ENCODE data around the gene FKBP5. TPM values are rescaled to one million over a fixed set of nuclear protein-coding genes. Genes with fewer than 3 reads are reported as not detected.

The FKBP5 gene
- total RNA-seq, 1 donor from 2014 or later, result 246 TPM

- Histone ChIP-seq H3K4me3 (no peak overlapping the region), H3K4me1 (no peaks in the 10 kb centered on the region), H3K36me3 (peaks cover 4 to 93% of the 10 kb centered on the region in 2 donors), H3K27me3 (no peaks in the 10 kb centered on the region), H3K9me3 (no peaks in the 10 kb centered on the region), H3K27ac (no peak overlapping the region)
- TF ChIP-seq CTCF (IDR thresholded peaks at IDR 0.05) (no peak), POLR2A (IDR thresholded peaks at IDR 0.05) (no peak), POLR2AphosphoS5 (IDR thresholded peaks at IDR 0.05; ENCODE audit: insufficient read depth in 1 of 2, low read depth in 1 of 2) (no peak)
- intact Hi-C loops (cut with DNase I), result no loop called here
- no peak for DNase-seq (ENCODE audit: extremely low spot score in 2 of 2)
These were observed 68.0 kb downstream of the FKBP5 start for GRCh38 chr6:35620706-35621105.

GRCh38 chr6:35613762-35614161 lies 75.0 kb downstream of the FKBP5 start:
- no peak overlapping the region for H3K4me3 ChIP-seq
- intact Hi-C loops (cut with DNase I), result no loop called here
- no peak overlapping the region for H3K27ac ChIP-seq
- DNase-seq (ENCODE audit: extremely low spot score in 2 of 2), result no peak
- no peaks in the 10 kb centered on the region for H3K9me3 ChIP-seq
- H3K27me3 ChIP-seq, result no peaks in the 10 kb centered on the region
- TF ChIP-seq POLR2AphosphoS5 (IDR thresholded peaks at IDR 0.05; ENCODE audit: insufficient read depth in 1 of 2, low read depth in 1 of 2) (no peak), POLR2A (IDR thresholded peaks at IDR 0.05) (no peak), CTCF (IDR thresholded peaks at IDR 0.05) (no peak)
- H3K4me1 ChIP-seq, result no peaks in the 10 kb centered on the region
- H3K36me3 ChIP-seq, result peaks cover 2 to 82% of the 10 kb centered on the region in 2 donors

DNA sequence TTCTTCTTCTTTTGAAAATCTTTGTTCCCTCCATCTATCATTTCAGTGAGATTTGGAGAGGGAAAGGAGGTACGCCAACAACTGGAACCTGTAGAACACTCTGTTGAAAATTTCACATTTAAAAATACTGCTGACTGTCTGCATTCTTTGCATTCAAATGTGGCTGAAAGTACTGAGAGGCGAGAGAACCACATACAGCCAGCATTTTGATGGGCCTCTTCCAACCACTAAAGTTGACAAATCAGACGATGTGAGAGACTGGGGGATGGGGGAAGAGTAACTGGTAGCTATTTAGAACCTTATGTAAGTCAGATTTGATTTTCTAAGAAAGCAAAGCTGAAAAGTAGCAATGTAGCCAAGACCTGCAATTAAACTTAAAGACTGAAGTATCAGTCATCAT lies 77.5 kb downstream of the FKBP5 start:
- Histone ChIP-seq H3K4me3 (no peak overlapping the region), H3K36me3 (peaks cover 0 to 70% of the 10 kb centered on the region in 2 donors), H3K27ac (peak overlapping the region; percentile 42), H3K9me3 (no peaks in the 10 kb centered on the region), H3K4me1 (no peaks in the 10 kb centered on the region), H3K27me3 (no peaks in the 10 kb centered on the region)
- no peak for DNase-seq (ENCODE audit: extremely low spot score in 2 of 2)
- no peak for TF ChIP-seq POLR2AphosphoS5 (IDR thresholded peaks at IDR 0.05; ENCODE audit: insufficient read depth in 1 of 2, low read depth in 1 of 2)
- TF ChIP-seq POLR2A (IDR thresholded peaks at IDR 0.05), result no peak
- intact Hi-C loops (cut with DNase I), result no loop called here

GRCh38 chr6:35610830-35611229 lies 77.9 kb downstream of the FKBP5 start:
- Histone ChIP-seq H3K27ac (peak overlapping the region; percentile 42), H3K27me3 (no peaks in the 10 kb centered on the region), H3K9me3 (no peaks in the 10 kb centered on the region), H3K36me3 (peaks cover 0 to 68% of the 10 kb centered on the region in 2 donors), H3K4me1 (peaks cover 2% of the 10 kb centered on the region), H3K4me3 (no peak overlapping the region)
- TF ChIP-seq POLR2AphosphoS5 (IDR thresholded peaks at IDR 0.05; ENCODE audit: insufficient read depth in 1 of 2, low read depth in 1 of 2) (no peak), POLR2A (IDR thresholded peaks at IDR 0.05) (no peak), CTCF (IDR thresholded peaks at IDR 0.05) (no peak)
- intact Hi-C loops (cut with DNase I), result no loop called here
- no peak for DNase-seq (ENCODE audit: extremely low spot score in 2 of 2)

DNA sequence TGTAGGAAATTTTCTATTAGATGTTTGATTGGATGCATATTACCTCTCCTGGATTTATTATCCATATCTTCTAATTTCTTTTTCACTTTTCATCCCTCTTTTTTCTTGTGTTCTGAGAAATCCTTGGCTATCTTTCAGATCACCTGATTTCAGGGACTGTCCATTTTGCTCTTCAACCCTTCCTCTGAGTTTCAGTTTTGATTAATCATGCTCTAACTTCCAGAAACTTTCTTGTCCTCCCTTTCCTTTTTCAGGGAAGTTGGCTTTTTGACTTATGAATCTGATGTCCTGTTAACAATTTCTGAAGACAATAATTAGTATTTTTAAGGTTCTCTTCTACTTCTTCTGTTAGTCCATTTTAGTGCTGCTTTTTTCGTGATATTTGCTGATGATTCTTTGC lies 79.1 kb downstream of the FKBP5 start:
- H3K36me3 ChIP-seq, result peaks cover 0 to 56% of the 10 kb centered on the region in 2 donors
- TF ChIP-seq CTCF (IDR thresholded peaks at IDR 0.05), result no peak
- TF ChIP-seq POLR2AphosphoS5 (IDR thresholded peaks at IDR 0.05; ENCODE audit: insufficient read depth in 1 of 2, low read depth in 1 of 2), result no peak
- no peak for TF ChIP-seq POLR2A (IDR thresholded peaks at IDR 0.05)
- no peak overlapping the region for H3K27ac ChIP-seq
- H3K27me3 ChIP-seq, result no peaks in the 10 kb centered on the region
- intact Hi-C loops (cut with DNase I), result no loop called here
- no peak overlapping the region for H3K4me3 ChIP-seq
- DNase-seq (ENCODE audit: extremely low spot score in 2 of 2), result no peak
- H3K9me3 ChIP-seq, result no peaks in the 10 kb centered on the region
- peaks cover 14% of the 10 kb centered on the region for H3K4me1 ChIP-seq
